ENCODE data around the gene ICA1L.
"Not testable (repeated sequence)": the region's sequence is repeated elsewhere in the genome, so short reads cannot be mapped to it uniquely, and the experiment has no call there.

Gene ICA1L

DNA sequence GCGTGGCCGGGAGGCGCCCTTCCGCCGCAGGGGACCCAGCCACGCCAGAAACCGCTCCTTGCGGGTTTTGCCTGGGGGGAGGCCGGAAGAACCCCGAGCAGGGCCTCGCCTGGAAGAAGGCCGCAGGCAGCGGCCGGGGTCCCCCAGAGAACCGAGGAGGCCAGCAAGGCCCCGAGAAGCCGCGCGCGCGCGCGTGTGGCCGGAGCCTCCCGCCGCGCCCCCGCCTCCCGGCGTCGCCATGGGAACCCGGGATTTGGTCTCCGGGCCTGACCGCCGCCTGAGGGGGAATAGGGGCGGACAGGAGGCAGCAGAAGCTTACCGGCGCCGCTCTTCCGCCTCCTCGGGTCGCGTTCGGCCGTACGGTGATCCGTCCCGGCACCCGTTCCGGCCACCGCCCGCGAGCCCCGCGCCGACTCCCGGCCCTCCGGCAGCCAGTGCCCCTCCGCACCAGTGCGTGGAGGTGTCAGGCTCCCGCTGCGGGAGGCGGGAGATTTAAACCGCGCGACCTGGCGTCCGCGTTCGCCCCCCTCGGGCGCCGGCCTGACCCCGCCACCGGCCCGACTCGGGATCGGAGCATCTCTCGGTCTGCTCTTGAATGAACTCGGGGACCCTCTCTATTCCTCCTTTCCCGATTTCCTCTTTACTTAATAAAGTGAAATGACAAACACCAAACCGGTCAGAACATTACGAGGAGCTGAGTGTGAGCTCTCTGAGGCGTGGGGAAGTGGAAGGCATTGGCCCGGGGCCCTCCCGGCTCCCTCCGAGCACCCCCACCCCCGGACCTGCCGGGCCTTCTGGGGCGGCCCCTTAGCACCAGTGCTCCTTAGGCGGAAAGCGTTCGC, at the start of gene ICA1L:
TSS of gene ICA1L (minus strand) at position 467 of the 842 bp plus-strand sequence. CDS start 42,757 bp downstream, outside the sequence.
- Histone ChIP-seq H3K27ac (ENCODE audit: low read length) (no peak within 1 kb of the TSS), H3K4me3 (ENCODE audit: low read length) (peak within 1 kb of the TSS; percentile 73), H3K4me1 (ENCODE audit: control insufficient read depth, low read depth, low read length) (no peaks in the 10 kb centered on the region), H3K9me3 (ENCODE audit: control insufficient read depth, low read depth, low read length) (no peaks in the 10 kb centered on the region), H3K36me3 (ENCODE audit: control insufficient read depth, low read depth, low read length) (no peaks in the 10 kb centered on the region), H3K27me3 (ENCODE audit: control insufficient read depth, insufficient read depth, low read length) (peaks cover 10% of the 10 kb centered on the region), H3K9ac (ENCODE audit: low read length) (peak within 1 kb of the TSS; percentile 62)

- H3K9ac ChIP-seq (ENCODE audit: low read length): no peak overlapping the region
- no peak overlapping the region for H3K27ac ChIP-seq (ENCODE audit: low read length)
- no peak overlapping the region for H3K4me3 ChIP-seq (ENCODE audit: low read length)
- no peaks in the 10 kb centered on the region for H3K4me1 ChIP-seq (ENCODE audit: control insufficient read depth, low read depth, low read length)
- no peaks in the 10 kb centered on the region for H3K36me3 ChIP-seq (ENCODE audit: control insufficient read depth, low read depth, low read length)
- H3K27me3 ChIP-seq (ENCODE audit: control insufficient read depth, insufficient read depth, low read length): no peaks in the 10 kb centered on the region
- no peaks in the 10 kb centered on the region for H3K9me3 ChIP-seq (ENCODE audit: control insufficient read depth, low read depth, low read length)
Measured at GRCh38 chr2:202918860-202919259, 47.3 kb upstream of the ICA1L start.

GRCh38 chr2:202912342-202913201, 41.0 kb upstream of the ICA1L start:
- peak overlapping the region; percentile 98 for H3K4me3 ChIP-seq (ENCODE audit: low read length)
- not testable (repeated sequence) for H3K27me3 ChIP-seq (ENCODE audit: control insufficient read depth, insufficient read depth, low read length); H3K36me3 ChIP-seq (ENCODE audit: control insufficient read depth, low read depth, low read length); H3K9me3 ChIP-seq (ENCODE audit: control insufficient read depth, low read depth, low read length); H3K4me1 ChIP-seq (ENCODE audit: control insufficient read depth, low read depth, low read length); H3K27ac ChIP-seq (ENCODE audit: low read length)
- peak overlapping the region; percentile 96 for H3K9ac ChIP-seq (ENCODE audit: low read length)

DNA sequence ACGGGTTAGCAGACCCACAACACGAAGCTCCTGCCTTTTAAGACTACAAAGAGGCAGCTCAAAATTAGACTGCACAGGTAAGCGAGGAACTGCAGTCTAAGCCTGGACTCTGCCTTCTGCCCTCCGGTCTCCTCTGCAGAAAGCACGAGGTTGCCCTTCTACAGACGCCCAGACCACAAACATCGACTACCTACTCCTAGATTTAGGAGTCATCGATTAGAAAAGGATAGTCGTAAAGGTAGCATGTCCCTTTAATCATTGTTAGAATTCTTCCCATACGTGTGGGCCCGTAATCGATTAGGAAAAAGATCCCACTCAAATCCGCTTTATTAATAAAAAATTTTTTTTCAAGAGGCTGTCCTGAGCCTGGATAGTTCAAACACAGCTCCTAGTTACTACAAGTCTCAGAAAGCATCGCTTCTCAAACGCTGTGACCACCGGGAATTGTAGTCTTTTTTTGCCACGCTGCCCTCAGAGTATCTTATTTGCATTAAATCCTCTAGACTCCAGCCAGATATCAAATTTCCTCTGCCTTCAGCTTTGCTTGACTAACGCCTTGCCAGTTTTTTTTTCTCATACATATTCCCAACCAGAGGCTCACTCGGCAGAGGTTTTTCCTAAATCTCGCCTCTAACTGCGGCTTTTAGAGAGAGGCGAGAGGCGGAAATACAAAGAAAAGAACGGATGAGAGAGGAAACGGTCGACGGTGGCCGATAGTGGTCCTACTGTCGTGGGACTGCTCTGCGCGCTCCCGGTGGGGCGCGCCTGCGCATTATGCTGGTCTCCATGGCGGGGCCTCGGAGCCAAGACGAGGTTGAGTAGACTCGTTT, 40.2 kb upstream of the ICA1L start, which contains the start of the genes CARF and WDR12:
TSS of gene CARF (plus strand) at position 764 of the 830 bp plus-strand sequence. CDS start 29,628 bp downstream, outside the sequence.
TSS of gene WDR12 (minus strand) at position 162 of the 830 bp plus-strand sequence. CDS start 197 bp downstream, outside the sequence.
- Histone ChIP-seq H3K27me3 (ENCODE audit: control insufficient read depth, insufficient read depth, low read length) (no peaks in the 10 kb centered on the region), H3K9me3 (ENCODE audit: control insufficient read depth, low read depth, low read length) (no peaks in the 10 kb centered on the region), H3K4me1 (ENCODE audit: control insufficient read depth, low read depth, low read length) (no peaks in the 10 kb centered on the region), H3K36me3 (ENCODE audit: control insufficient read depth, low read depth, low read length) (peaks cover 7% of the 10 kb centered on the region), H3K27ac (ENCODE audit: low read length) (peak within 1 kb of the TSS; percentile 98), H3K9ac (ENCODE audit: low read length) (peak within 1 kb of the TSS; percentile 96), H3K4me3 (ENCODE audit: low read length) (peak within 1 kb of the TSS; percentile 98)

DNA sequence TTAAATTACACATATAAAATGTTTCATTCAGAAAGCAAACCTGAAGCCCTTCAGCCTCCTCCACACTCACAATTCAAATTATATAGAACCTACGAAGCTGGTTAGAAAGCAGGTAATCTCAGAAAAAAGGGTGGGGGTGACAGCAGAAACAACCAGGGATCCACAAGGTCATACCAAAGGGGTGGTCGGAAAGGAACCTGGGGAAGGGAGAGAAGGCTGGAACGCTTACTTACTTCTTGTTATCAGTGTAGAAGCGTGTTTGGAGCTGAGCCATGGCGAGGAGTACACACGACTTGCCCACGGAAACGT, 39.6 kb upstream of the ICA1L start:
- Histone ChIP-seq H3K4me3 (ENCODE audit: low read length) (peak overlapping the region; percentile 98), H3K9me3 (ENCODE audit: control insufficient read depth, low read depth, low read length) (no peaks in the 10 kb centered on the region), H3K27me3 (ENCODE audit: control insufficient read depth, insufficient read depth, low read length) (no peaks in the 10 kb centered on the region), H3K4me1 (ENCODE audit: control insufficient read depth, low read depth, low read length) (no peaks in the 10 kb centered on the region), H3K36me3 (ENCODE audit: control insufficient read depth, low read depth, low read length) (peaks cover 10% of the 10 kb centered on the region), H3K27ac (ENCODE audit: low read length) (peak overlapping the region; percentile 98), H3K9ac (ENCODE audit: low read length) (peak overlapping the region; percentile 96)

GRCh38 chr2:202910698-202911097, 39.1 kb upstream of the ICA1L start:
- Histone ChIP-seq H3K9me3 (ENCODE audit: control insufficient read depth, low read depth, low read length) (no peaks in the 10 kb centered on the region), H3K9ac (ENCODE audit: low read length) (peak overlapping the region; percentile 96), H3K4me3 (ENCODE audit: low read length) (peak overlapping the region; percentile 98), H3K36me3 (ENCODE audit: control insufficient read depth, low read depth, low read length) (peaks cover 13% of the 10 kb centered on the region), H3K4me1 (ENCODE audit: control insufficient read depth, low read depth, low read length) (no peaks in the 10 kb centered on the region), H3K27ac (ENCODE audit: low read length) (no peak overlapping the region), H3K27me3 (ENCODE audit: control insufficient read depth, insufficient read depth, low read length) (no peaks in the 10 kb centered on the region)

DNA sequence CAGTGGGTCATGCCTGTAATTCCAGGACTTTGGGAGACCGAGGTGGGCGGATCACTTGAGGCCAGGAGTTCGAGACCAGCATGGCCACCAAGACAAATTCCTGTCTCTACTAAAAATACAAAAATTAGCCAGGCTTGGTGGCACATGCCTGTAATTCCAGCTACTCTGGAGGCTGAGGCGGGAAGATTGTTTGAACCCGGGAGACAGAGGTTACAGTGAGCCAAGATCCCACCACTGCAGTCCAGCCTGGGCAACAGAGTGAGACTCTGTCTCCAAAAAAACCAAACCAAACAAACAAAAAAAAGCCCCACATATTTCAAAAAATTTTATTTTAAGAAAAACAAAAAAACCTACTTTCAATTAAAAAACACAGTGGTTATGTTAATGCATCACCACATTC, 38.7 kb upstream of the ICA1L start:
- not testable (repeated sequence) for H3K27me3 ChIP-seq (ENCODE audit: control insufficient read depth, insufficient read depth, low read length); H3K9me3 ChIP-seq (ENCODE audit: control insufficient read depth, low read depth, low read length); H3K4me1 ChIP-seq (ENCODE audit: control insufficient read depth, low read depth, low read length); H3K27ac ChIP-seq (ENCODE audit: low read length)
- Histone ChIP-seq H3K4me3 (ENCODE audit: low read length) (peak overlapping the region; percentile 98), H3K9ac (ENCODE audit: low read length) (peak overlapping the region; percentile 96), H3K36me3 (ENCODE audit: control insufficient read depth, low read depth, low read length) (peaks cover 18% of the 10 kb centered on the region)

- no peak overlapping the region for H3K27ac ChIP-seq (ENCODE audit: low read length)
- no peaks in the 10 kb centered on the region for H3K9me3 ChIP-seq (ENCODE audit: control insufficient read depth, low read depth, low read length)
- H3K27me3 ChIP-seq (ENCODE audit: control insufficient read depth, insufficient read depth, low read length): no peaks in the 10 kb centered on the region
- H3K4me3 ChIP-seq (ENCODE audit: low read length): peak overlapping the region; percentile 98
- no peak overlapping the region for H3K9ac ChIP-seq (ENCODE audit: low read length)
- peaks cover 18% of the 10 kb centered on the region for H3K36me3 ChIP-seq (ENCODE audit: control insufficient read depth, low read depth, low read length)
- H3K4me1 ChIP-seq (ENCODE audit: control insufficient read depth, low read depth, low read length): no peaks in the 10 kb centered on the region
Measured at GRCh38 chr2:202909394-202910192, 38.0 kb upstream of the ICA1L start.

DNA sequence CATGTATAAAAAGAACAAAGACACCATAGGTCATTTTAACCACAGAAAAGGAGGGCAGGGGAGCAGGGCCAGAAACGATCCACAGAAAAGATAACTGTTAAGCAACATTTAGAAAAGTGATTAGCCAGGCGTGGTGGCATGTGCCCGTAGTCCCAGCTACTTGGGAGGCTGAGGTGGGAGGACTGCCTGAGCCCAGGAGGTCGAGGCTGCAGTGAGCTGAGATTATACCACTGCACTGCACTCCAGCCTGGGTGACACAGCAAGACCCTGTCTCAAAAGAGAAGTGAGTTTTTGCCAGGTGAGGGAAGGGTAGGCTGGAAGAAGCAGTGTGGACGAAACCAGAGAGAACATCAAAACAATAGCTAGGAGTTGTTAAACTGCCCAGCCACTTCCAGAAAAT, 36.6 kb upstream of the ICA1L start:
- H3K9ac ChIP-seq (ENCODE audit: low read length): no peak overlapping the region
- H3K27ac ChIP-seq (ENCODE audit: low read length): no peak overlapping the region
- H3K27me3 ChIP-seq (ENCODE audit: control insufficient read depth, insufficient read depth, low read length): no peaks in the 10 kb centered on the region
- no peak overlapping the region for H3K4me3 ChIP-seq (ENCODE audit: low read length)
- no peaks in the 10 kb centered on the region for H3K4me1 ChIP-seq (ENCODE audit: control insufficient read depth, low read depth, low read length)
- H3K9me3 ChIP-seq (ENCODE audit: control insufficient read depth, low read depth, low read length): no peaks in the 10 kb centered on the region
- peaks cover 18% of the 10 kb centered on the region for H3K36me3 ChIP-seq (ENCODE audit: control insufficient read depth, low read depth, low read length)

DNA sequence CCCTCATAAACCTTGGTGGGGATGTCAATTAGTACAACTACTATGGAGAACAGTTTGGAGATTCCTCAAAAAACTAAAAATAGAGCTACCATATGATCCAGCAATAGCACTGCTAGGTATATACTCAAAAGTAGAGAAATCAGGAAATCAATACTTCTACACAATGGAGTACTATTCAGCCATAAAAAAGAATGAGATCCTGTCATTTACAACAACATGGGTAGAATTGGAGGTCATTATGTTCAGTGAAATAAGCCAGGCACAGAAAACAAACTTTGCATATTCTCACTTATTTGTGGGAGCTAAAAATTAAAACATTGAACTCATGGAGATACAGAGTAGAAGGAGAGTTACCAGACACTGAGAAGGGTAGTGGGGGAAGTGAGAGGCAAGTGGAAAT, 33.9 kb upstream of the ICA1L start:
- H3K4me1 ChIP-seq (ENCODE audit: control insufficient read depth, low read depth, low read length); H3K9me3 ChIP-seq (ENCODE audit: control insufficient read depth, low read depth, low read length); H3K27me3 ChIP-seq (ENCODE audit: control insufficient read depth, insufficient read depth, low read length); H3K9ac ChIP-seq (ENCODE audit: low read length); H3K27ac ChIP-seq (ENCODE audit: low read length); H3K4me3 ChIP-seq (ENCODE audit: low read length): not testable (repeated sequence)
- peaks cover 28% of the 10 kb centered on the region for H3K36me3 ChIP-seq (ENCODE audit: control insufficient read depth, low read depth, low read length)
